H1 (cell line): ENCODE measurements around the gene MYH11. TPM values are rescaled to one million over a fixed set of nuclear protein-coding genes. Genes with fewer than 3 reads are reported as not detected.

Experiments used
- CBX8 ChIP-seq: fragments of 300-800, 300-1000 bp; sonication (generic); IDR thresholded peaks from 2 replicates; pipeline ENCODE4 v1.7.1; 2016; ENCODE audit warnings: low read depth, low read length, borderline replicate concordance
- JUND ChIP-seq: IDR thresholded peaks from 2 replicates; pipeline ENCODE4 v1.6.1; 2011; ENCODE audit warnings: mild to moderate bottlenecking, improper control_type of control experiment, low read length
- RBBP5 ChIP-seq: IDR thresholded peaks from 2 replicates; pipeline ENCODE4 v1.7.1; 2012; ENCODE audit warnings: low read depth, mild to moderate bottlenecking, inconsistent platforms, low read length, moderate library complexity, borderline replicate concordance
- SUZ12 ChIP-seq: fragments of 200-600 bp; sonication (generic); IDR thresholded peaks from 2 replicates; pipeline ENCODE4 v1.6.1; 2012; ENCODE audit warnings: mild to moderate bottlenecking, inconsistent platforms, low read length, moderate library complexity, mixed read lengths
- polyA plus RNA-seq, 7 experiments: library from polyadenylated mRNA; depleted of rRNA in 3 of 7; stranded (reverse) in 5 of 7; unstranded in 2 of 7; fragments of >200 nt in 5 of 7; fragments of 200-250 nt in 2 of 7; gene quantifications; 1 replicate in 5 of 7; 2 replicates in 1 of 7; 4 replicates in 1 of 7; pipeline versions ENCODE4 v1.2.1 to v1.2.3, GENCODE V29; 2011 to 2013; ENCODE audit warnings: missing spikeins in 2 of 7, mixed read lengths in 2 of 7
- total RNA-seq: library from RNA; stranded (reverse); fragmentation: NEBNext Ultra II Directional; extraction: Animal tissue kit (Norgen Biotek cat#: 25700); gene quantifications from 2 replicates; pipeline ENCODE4 v1.2.1, GENCODE V29; 2021
- TF ChIP-seq, protein P1 (sequence below), 3 experiments: IDR thresholded peaks; 1 replicate in 2 of 3; 2 replicates in 1 of 3; pipeline versions ENCODE4 v1.5.1 to v1.6.1; 2011; ENCODE audit warnings: low read length in 3 of 3, mild to moderate bottlenecking in 3 of 3, inconsistent platforms in 2 of 3, low read depth in 1 of 3, moderate library complexity in 1 of 3; ENCODE audit not compliant: insufficient read depth in 1 of 3; ENCODE audit errors: control extremely low read depth in 1 of 3

Gene MYH11
- total and polyA plus RNA-seq, 2 of the 8 experiments (the other 6 are each of a cell fraction or from before 2014, with no cell fraction given): 0.11 to 0.78 TPM

DNA sequence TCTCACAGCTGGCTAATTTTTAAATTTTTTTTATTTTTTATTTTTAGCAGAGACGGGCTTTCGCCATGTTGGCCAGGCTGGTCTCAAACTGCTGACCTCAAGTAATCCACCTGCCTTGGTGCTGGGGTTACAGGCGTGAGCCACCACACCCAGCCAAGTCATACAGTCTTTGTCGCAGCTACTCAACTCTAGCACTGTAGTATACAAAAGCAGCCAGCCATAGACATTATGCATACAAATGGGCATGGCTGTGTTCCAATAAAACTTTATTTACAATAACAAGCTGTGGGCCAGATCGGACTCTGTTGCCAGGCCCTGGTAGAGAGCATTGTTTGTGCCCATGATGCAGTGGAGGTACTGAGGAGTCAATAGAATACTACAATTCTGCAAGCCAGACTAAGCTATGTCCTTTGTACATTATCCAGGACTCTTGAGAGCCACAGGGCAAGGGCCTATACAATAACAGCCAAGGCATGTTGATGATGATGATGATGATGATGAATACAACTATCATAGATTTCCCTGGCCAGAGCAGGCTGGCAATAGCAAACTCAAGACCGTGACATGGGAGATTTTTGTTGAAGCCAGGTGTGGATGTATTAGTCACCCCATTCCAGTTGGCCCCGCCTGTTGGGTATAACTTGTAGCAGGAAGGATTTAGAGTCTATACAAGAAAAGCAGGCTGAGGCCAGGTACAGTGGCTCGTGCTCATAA, 101.8 kb downstream of the MYH11 start (continued):
- TF ChIP-seq, protein P1, sequence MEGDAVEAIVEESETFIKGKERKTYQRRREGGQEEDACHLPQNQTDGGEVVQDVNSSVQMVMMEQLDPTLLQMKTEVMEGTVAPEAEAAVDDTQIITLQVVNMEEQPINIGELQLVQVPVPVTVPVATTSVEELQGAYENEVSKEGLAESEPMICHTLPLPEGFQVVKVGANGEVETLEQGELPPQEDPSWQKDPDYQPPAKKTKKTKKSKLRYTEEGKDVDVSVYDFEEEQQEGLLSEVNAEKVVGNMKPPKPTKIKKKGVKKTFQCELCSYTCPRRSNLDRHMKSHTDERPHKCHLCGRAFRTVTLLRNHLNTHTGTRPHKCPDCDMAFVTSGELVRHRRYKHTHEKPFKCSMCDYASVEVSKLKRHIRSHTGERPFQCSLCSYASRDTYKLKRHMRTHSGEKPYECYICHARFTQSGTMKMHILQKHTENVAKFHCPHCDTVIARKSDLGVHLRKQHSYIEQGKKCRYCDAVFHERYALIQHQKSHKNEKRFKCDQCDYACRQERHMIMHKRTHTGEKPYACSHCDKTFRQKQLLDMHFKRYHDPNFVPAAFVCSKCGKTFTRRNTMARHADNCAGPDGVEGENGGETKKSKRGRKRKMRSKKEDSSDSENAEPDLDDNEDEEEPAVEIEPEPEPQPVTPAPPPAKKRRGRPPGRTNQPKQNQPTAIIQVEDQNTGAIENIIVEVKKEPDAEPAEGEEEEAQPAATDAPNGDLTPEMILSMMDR (IDR thresholded peaks at IDR 0.05; ENCODE audit: control extremely low read depth in 1 of 3, insufficient read depth in 1 of 3, low read depth in 1 of 3, low read length in 3 of 3): no peak
- TF ChIP-seq SUZ12 (no peak), JUND (no peak), RBBP5 (no peak), CBX8 (no peak)
- TF ChIP-seq, all 59 proteins: peak for 0
